ENCODE results near the gene TXNRD2. TPM values are rescaled to one million over a fixed set of nuclear protein-coding genes. Genes with fewer than 3 reads are reported as not detected.

TXNRD2 gene
- total RNA-seq, 1 donor from 2014 or later, result 23.0 TPM

DNA sequence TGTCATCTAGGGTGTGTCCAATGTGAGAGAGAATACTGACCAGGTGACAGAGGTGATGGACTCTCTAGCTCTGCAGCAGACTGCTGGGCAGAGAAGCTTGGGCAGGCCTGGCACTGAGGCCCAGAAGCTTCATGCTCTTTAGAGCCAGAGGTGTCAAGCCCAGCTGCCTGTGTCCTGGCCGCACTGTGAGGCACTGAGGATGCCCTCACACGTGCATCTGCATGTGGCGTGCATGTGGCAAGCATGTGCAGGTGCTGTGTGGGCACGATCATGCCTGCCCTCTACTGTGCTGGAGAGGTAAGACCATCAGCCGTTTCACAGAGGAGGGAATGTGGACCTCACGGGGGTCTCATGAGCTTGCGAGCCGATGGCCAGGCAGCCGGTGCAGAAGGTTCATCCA lies 15.8 kb upstream of the TXNRD2 start:
- Mint-ChIP-seq H3K27ac (ENCODE audit: unreplicated experiment) (no peak overlapping the region), H3K9me3 (ENCODE audit: unreplicated experiment) (no peaks in the 10 kb centered on the region), H3K36me3 (ENCODE audit: low read depth, unreplicated experiment) (no peaks in the 10 kb centered on the region), H3K4me3 (ENCODE audit: unreplicated experiment) (no peak overlapping the region), H3K4me1 (ENCODE audit: unreplicated experiment) (peaks cover 12% of the 10 kb centered on the region), H3K27me3 (ENCODE audit: unreplicated experiment) (no peaks in the 10 kb centered on the region)
- TF ChIP-seq, protein P1, sequence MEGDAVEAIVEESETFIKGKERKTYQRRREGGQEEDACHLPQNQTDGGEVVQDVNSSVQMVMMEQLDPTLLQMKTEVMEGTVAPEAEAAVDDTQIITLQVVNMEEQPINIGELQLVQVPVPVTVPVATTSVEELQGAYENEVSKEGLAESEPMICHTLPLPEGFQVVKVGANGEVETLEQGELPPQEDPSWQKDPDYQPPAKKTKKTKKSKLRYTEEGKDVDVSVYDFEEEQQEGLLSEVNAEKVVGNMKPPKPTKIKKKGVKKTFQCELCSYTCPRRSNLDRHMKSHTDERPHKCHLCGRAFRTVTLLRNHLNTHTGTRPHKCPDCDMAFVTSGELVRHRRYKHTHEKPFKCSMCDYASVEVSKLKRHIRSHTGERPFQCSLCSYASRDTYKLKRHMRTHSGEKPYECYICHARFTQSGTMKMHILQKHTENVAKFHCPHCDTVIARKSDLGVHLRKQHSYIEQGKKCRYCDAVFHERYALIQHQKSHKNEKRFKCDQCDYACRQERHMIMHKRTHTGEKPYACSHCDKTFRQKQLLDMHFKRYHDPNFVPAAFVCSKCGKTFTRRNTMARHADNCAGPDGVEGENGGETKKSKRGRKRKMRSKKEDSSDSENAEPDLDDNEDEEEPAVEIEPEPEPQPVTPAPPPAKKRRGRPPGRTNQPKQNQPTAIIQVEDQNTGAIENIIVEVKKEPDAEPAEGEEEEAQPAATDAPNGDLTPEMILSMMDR (IDR thresholded peaks at IDR 0.05; ENCODE audit: unreplicated experiment), result no peak
- DNase-seq (ENCODE audit: low spot score), result no peak

DNA sequence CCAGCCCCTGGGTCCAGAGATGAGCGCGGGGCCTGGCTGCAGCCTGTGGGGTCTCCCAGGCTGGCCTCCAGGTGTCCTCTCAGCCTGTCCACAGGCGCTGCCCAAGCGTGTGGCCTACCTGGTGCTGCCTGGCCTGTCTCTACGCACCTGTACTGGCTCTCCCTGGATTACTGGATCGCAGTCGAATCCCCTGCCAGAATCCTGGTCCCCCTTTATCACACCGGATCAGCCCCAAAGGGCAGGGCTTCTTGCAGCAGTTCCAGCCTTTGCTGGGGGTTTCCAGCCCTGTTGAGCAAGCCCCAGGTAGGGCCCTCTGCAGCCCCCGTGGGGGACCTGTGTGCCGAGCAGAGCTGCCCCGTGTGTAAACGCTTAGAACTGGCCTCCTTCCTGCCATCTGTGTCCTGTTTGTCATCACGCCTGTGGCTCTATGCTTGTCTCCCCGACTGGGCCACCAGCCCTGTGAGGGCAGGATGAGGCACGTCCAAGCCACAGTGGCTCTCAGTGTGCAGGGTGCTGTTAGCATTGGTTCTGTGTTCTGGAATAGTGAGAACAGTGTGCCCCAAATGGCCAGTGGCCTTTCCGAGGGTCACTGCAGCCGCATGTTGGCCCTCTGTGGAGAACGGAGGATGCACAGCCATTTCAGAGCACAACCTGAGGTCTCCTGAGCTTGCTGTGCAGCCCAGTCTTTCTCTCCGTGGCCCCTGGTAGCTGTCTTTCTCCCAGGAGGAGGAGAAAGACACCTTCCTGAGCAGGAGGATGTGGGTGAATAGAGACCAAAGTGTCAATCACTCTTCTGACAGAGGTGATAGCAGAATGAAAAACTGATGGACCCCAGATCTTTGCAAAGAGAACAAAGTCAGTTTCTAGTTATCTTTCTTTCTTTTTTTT lies 13.9 kb upstream of the TXNRD2 start:
- H3K9me3 Mint-ChIP-seq (ENCODE audit: unreplicated experiment), result no peaks in the 10 kb centered on the region
- DNase-seq (ENCODE audit: low spot score), result no peak
- H3K27ac Mint-ChIP-seq (ENCODE audit: unreplicated experiment), result no peak overlapping the region
- no peak overlapping the region for H3K4me3 Mint-ChIP-seq (ENCODE audit: unreplicated experiment)
- TF ChIP-seq, protein P1 (IDR thresholded peaks at IDR 0.05; ENCODE audit: unreplicated experiment), result no peak
- peaks cover 17% of the 10 kb centered on the region for H3K4me1 Mint-ChIP-seq (ENCODE audit: unreplicated experiment)
- H3K36me3 Mint-ChIP-seq (ENCODE audit: low read depth, unreplicated experiment), result no peaks in the 10 kb centered on the region
- no peaks in the 10 kb centered on the region for H3K27me3 Mint-ChIP-seq (ENCODE audit: unreplicated experiment)

DNA sequence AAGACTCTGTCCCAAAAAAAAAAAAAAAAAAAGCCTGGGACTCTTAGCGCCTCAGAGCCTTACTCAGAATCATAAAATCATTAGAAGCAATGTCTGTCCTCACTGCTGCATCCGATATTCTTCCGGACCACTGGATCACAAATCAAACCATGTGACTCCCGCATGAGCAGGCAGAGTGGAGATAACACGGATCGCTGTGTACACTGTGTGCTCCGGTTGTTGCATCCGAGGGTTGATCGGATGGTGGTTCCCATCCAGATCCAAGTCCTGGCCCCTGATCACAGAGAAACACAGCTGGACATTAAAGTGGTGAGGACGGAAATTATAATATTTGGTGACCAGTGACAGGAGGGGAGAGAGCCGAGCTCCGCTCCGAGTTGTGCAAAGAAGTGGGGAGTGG lies 9.7 kb upstream of the TXNRD2 start:
- no peak for DNase-seq (ENCODE audit: low spot score)
- peaks cover 18% of the 10 kb centered on the region for H3K4me1 Mint-ChIP-seq (ENCODE audit: unreplicated experiment)
- H3K27me3 Mint-ChIP-seq (ENCODE audit: unreplicated experiment), result no peaks in the 10 kb centered on the region
- H3K36me3 Mint-ChIP-seq (ENCODE audit: low read depth, unreplicated experiment), result no peaks in the 10 kb centered on the region
- H3K9me3 Mint-ChIP-seq (ENCODE audit: unreplicated experiment), result no peaks in the 10 kb centered on the region
- TF ChIP-seq, protein P1 (IDR thresholded peaks at IDR 0.05; ENCODE audit: unreplicated experiment), result no peak
- H3K27ac Mint-ChIP-seq (ENCODE audit: unreplicated experiment), result no peak overlapping the region
- H3K4me3 Mint-ChIP-seq (ENCODE audit: unreplicated experiment), result no peak overlapping the region

DNA sequence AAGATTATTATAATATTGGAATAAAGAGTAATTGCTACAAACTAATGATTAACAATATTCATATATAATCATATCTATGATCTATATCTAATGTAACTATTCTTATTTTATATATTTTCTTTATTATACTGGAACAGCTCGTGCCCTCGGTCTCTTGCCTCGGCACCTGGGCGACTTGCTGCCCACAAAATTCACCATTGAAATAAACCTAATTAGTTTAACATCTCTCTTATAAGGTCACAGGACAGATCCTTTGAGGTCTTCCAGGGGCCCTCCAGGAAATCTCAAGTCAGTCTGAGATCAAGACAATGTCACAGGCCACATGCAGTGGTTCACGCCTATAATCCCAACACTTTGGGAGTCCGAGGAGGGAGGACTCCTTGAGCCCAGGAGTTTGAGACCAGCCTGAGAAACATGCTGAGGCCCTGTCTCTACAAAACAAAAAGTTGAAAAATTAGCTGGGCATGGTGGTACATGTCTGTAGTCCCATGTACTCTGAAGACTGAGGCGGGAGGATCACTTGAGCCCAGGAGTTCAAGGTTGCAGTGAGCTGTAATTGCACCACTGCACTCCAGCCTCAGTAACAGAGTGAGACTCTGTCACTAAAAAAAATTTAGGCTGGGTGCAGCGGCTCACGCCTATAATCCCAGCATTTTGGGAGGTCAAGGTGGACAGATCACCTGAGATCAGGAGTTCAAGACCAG lies 6.6 kb upstream of the TXNRD2 start:
- Mint-ChIP-seq H3K4me3 (ENCODE audit: unreplicated experiment) (no peak overlapping the region), H3K9me3 (ENCODE audit: unreplicated experiment) (no peaks in the 10 kb centered on the region), H3K27me3 (ENCODE audit: unreplicated experiment) (no peaks in the 10 kb centered on the region), H3K36me3 (ENCODE audit: low read depth, unreplicated experiment) (peaks cover 4% of the 10 kb centered on the region), H3K27ac (ENCODE audit: unreplicated experiment) (no peak overlapping the region), H3K4me1 (ENCODE audit: unreplicated experiment) (peaks cover 15% of the 10 kb centered on the region)
- no peak for DNase-seq (ENCODE audit: low spot score)
- TF ChIP-seq, protein P1 (IDR thresholded peaks at IDR 0.05; ENCODE audit: unreplicated experiment), result peak; percentile 12

Measured in endothelial cell (in vitro differentiated cells).